H9 (cell line): ENCODE data around the gene TSPEAR. TPM values are rescaled to one million over a fixed set of nuclear protein-coding genes. Genes with fewer than 3 reads are reported as not detected.

Source experiments
- DNase-seq: peaks from one replicate; pipeline ENCODE4 v3.0.0-alpha.2; 2017
- H2AFZ ChIP-seq: one replicate; pipeline ENCODE4 v1.6.1; 2013; ENCODE audit warnings: mild to moderate bottlenecking, low read length, control low read depth, moderate library complexity
- H2AK5ac ChIP-seq: 2 replicates; pipeline ENCODE4 v1.6.1; 2013; ENCODE audit warnings: low read length, control low read depth, mixed read lengths; ENCODE audit not compliant: insufficient read length
- H2BK120ac ChIP-seq: one replicate; pipeline ENCODE4 v1.6.1; 2013; ENCODE audit warnings: low read depth, mild to moderate bottlenecking, low read length, control low read depth, inconsistent platforms; ENCODE audit not compliant: poor library complexity, severe bottlenecking
- H2BK12ac ChIP-seq: 2 replicates; pipeline ENCODE4 v1.6.1; 2013; ENCODE audit warnings: low read length, control low read depth, mixed read lengths, low read depth; ENCODE audit not compliant: insufficient read length
- H2BK15ac ChIP-seq: 2 replicates; pipeline ENCODE4 v1.6.1; 2013; ENCODE audit warnings: low read depth, low read length, control low read depth
- H2BK20ac ChIP-seq: one replicate; pipeline ENCODE4 v1.6.1; 2013; ENCODE audit warnings: low read depth, mild to moderate bottlenecking, low read length, control low read depth, inconsistent platforms; ENCODE audit not compliant: poor library complexity, severe bottlenecking
- H2BK5ac ChIP-seq: 2 replicates; pipeline ENCODE4 v1.6.1; 2013; ENCODE audit warnings: low read length, control low read depth, mixed read lengths; ENCODE audit not compliant: insufficient read length
- H3K14ac ChIP-seq: 2 replicates; pipeline ENCODE4 v1.6.1; 2013; ENCODE audit warnings: low read length, control low read depth; ENCODE audit not compliant: insufficient read depth
- H3K18ac ChIP-seq: 2 replicates; pipeline ENCODE4 v1.6.1; 2013; ENCODE audit warnings: low read depth, mild to moderate bottlenecking, mixed read lengths, low read length, control low read depth; ENCODE audit not compliant: insufficient read length
- H3K23ac ChIP-seq: 2 replicates; pipeline ENCODE4 v1.6.1; 2013; ENCODE audit warnings: low read length, control low read depth, mixed read lengths, low read depth; ENCODE audit not compliant: insufficient read length
- H3K23me2 ChIP-seq: 2 replicates; pipeline ENCODE4 v1.6.1; 2013; ENCODE audit warnings: low read depth, mild to moderate bottlenecking, mixed read lengths, low read length, control low read depth; ENCODE audit not compliant: insufficient read length, poor library complexity, severe bottlenecking
- H3K27ac ChIP-seq: 2 replicates; pipeline ENCODE4 v1.5.1; 2013; ENCODE audit warnings: low read length, control low read depth, mixed read lengths, low read depth; ENCODE audit not compliant: insufficient read length
- H3K27me3 ChIP-seq: 2 replicates; pipeline ENCODE4 v1.6.1; 2013; ENCODE audit warnings: low read length, control low read depth, inconsistent platforms; ENCODE audit not compliant: insufficient read depth
- H3K4ac ChIP-seq: 2 replicates; pipeline ENCODE4 v1.6.1; 2013; ENCODE audit warnings: low read depth, mild to moderate bottlenecking, control low read depth, inconsistent platforms, low read length, moderate library complexity
- H3K4me1 ChIP-seq: 2 replicates; pipeline ENCODE4 v1.6.1; 2013; ENCODE audit warnings: low read length, control low read depth, inconsistent platforms; ENCODE audit not compliant: insufficient read depth
- H3K4me2 ChIP-seq: 2 replicates; pipeline ENCODE4 v1.6.1; 2013; ENCODE audit warnings: low read length, control low read depth, mixed read lengths; ENCODE audit not compliant: insufficient read length, insufficient read depth
- H3K56ac ChIP-seq: 2 replicates; pipeline ENCODE4 v1.6.1; 2013; ENCODE audit warnings: low read depth, mild to moderate bottlenecking, mixed read lengths, low read length, control low read depth; ENCODE audit not compliant: insufficient read length
- H3K79me1 ChIP-seq: 2 replicates; pipeline ENCODE4 v1.6.1; 2013; ENCODE audit warnings: low read depth, mild to moderate bottlenecking, moderate library complexity, low read length, control low read depth, inconsistent platforms; ENCODE audit not compliant: insufficient read depth, poor library complexity, severe bottlenecking
- H3K79me2 ChIP-seq: 2 replicates; pipeline ENCODE4 v1.6.1; 2013; ENCODE audit warnings: low read length, control low read depth, inconsistent platforms; ENCODE audit not compliant: insufficient read depth
- H3K9ac ChIP-seq: 2 replicates; pipeline ENCODE4 v1.6.1; 2013; ENCODE audit warnings: low read length, control low read depth, mixed read lengths; ENCODE audit not compliant: insufficient read length; ENCODE audit errors: extremely low read depth
- H3K9me3 ChIP-seq: one replicate; pipeline ENCODE4 v1.6.1; 2013; ENCODE audit warnings: low read depth, low read length, inconsistent platforms; ENCODE audit not compliant: control insufficient read depth
- H3T11ph ChIP-seq: one replicate; pipeline ENCODE4 v1.6.1; 2013; ENCODE audit warnings: mild to moderate bottlenecking, low read length, control low read depth, inconsistent platforms
- H4K20me1 ChIP-seq: one replicate; pipeline ENCODE4 v1.6.1; 2013; ENCODE audit not compliant: control insufficient read depth, insufficient read length, insufficient read depth
- H4K5ac ChIP-seq: 2 replicates; pipeline ENCODE4 v1.6.1; 2013; ENCODE audit warnings: low read depth, mild to moderate bottlenecking, mixed read lengths, low read length, control low read depth; ENCODE audit not compliant: insufficient read length
- H4K8ac ChIP-seq: replicated peaks from 2 replicates; pipeline ENCODE4 v1.6.1; 2013; ENCODE audit warnings: low read length, control low read depth, mixed read lengths, low read depth; ENCODE audit not compliant: insufficient read length
- H4K91ac ChIP-seq: 2 replicates; pipeline ENCODE4 v1.6.1; 2013; ENCODE audit warnings: low read depth, mild to moderate bottlenecking, moderate library complexity, mixed read lengths, low read length, control low read depth; ENCODE audit not compliant: insufficient read length
- H3K27ac Mint-ChIP-seq, 3 experiments: 2 replicates in 2 of 3; 3 replicates in 1 of 3; pipeline ENCODE4 v1.8.0; 2020 to 2021; ENCODE audit warnings: mixed read lengths in 3 of 3, mild to moderate bottlenecking in 1 of 3, moderate library complexity in 1 of 3
- H3K27me3 Mint-ChIP-seq: 2 replicates; pipeline ENCODE4 v1.8.0; 2021; ENCODE audit warnings: low read depth, mild to moderate bottlenecking, moderate library complexity, mixed read lengths
- H3K36me3 Mint-ChIP-seq, 3 experiments: 2 replicates in 2 of 3; 3 replicates in 1 of 3; pipeline ENCODE4 v1.8.0; 2020 to 2021; ENCODE audit warnings: low read depth in 3 of 3, mixed read lengths in 3 of 3; ENCODE audit not compliant: insufficient read depth in 1 of 3
- H3K4me1 Mint-ChIP-seq, 2 experiments: 2 replicates each; pipeline ENCODE4 v1.8.0; 2020; ENCODE audit warnings: mixed read lengths in 2 of 2
- H3K4me3 Mint-ChIP-seq, 2 experiments: 2 replicates in 1 of 2; 3 replicates in 1 of 2; pipeline ENCODE4 v1.8.0; 2020 to 2021; ENCODE audit warnings: mild to moderate bottlenecking in 2 of 2, mixed read lengths in 2 of 2, moderate library complexity in 1 of 2
- H3K9me3 Mint-ChIP-seq, 2 experiments: 2 replicates in 1 of 2; 3 replicates in 1 of 2; pipeline ENCODE4 v1.8.0; 2020; ENCODE audit warnings: mild to moderate bottlenecking in 2 of 2, mixed read lengths in 2 of 2, moderate library complexity in 1 of 2
- CTCF ChIP-seq: fragments of 200-600 bp; sonication (generic); conservative IDR thresholded peaks from 3 replicates; pipeline ENCODE4 v1.8.0; 2021; ENCODE audit warnings: antibody characterized with exemption, mild to moderate bottlenecking
- WGBS: extraction: QIAGEN DNeasy Blood & Tissue Kit; methylation state at CpG from one replicate; pipeline ENCODE4 v1.1.7; 2013; ENCODE audit warnings: missing lambda C conversion rate, low lambda C conversion rate, mixed read lengths; ENCODE audit not compliant: insufficient read length; ENCODE audit errors: extremely low coverage; 5-methylcytosine and 5-hydroxymethylcytosine counted together
- total RNA-seq: library from RNA; stranded (reverse); gene quantifications from 2 replicates; pipeline ENCODE4 v1.2.1, GENCODE V29; 2021

The TSPEAR gene
- total RNA-seq, 1 experiment from 2014 or later = 1.3 TPM

- H3K79me2 ChIP-seq = no peaks in the 10 kb centered on the region
- no peaks in the 10 kb centered on the region for H3K9me3 Mint-ChIP-seq
- no peak overlapping the region for H3K23ac ChIP-seq
- no peaks in the 10 kb centered on the region for H3K23me2 ChIP-seq
- no peak overlapping the region for H3K4ac ChIP-seq
- H3K4me1 Mint-ChIP-seq = peaks cover 24 to 27% of the 10 kb centered on the region in 2 experiments
- no peak overlapping the region for H2BK120ac ChIP-seq
- no peak overlapping the region for H4K91ac ChIP-seq
- H2AK5ac ChIP-seq = no peak overlapping the region
- H3K4me2 ChIP-seq = no peak overlapping the region
- peaks cover 4% of the 10 kb centered on the region; the same call in 1 of the 2 replicates for H3K4me1 ChIP-seq
- H3K36me3 Mint-ChIP-seq = peaks cover 0 to 7% (median 0%) of the 10 kb centered on the region in 3 experiments; a peak in 2 of 7 replicates
- H2BK20ac ChIP-seq = no peak overlapping the region
- no CpG with 5 or more reads among the region's 23 CpGs for WGBS
- H2BK15ac ChIP-seq = no peak overlapping the region
- H3T11ph ChIP-seq = no peak overlapping the region
- DNase-seq = no peak
- H2BK5ac ChIP-seq = no peak overlapping the region
- no peaks in the 10 kb centered on the region for H3K27me3 ChIP-seq
- H3K27me3 Mint-ChIP-seq = no peaks in the 10 kb centered on the region
- no peak overlapping the region for H3K18ac ChIP-seq
- no peak overlapping the region for H4K5ac ChIP-seq
- no peak overlapping the region for H2BK12ac ChIP-seq
- no peak overlapping the region for H4K8ac ChIP-seq
- no peak overlapping the region for H3K27ac Mint-ChIP-seq
- H3K9me3 ChIP-seq = no peaks in the 10 kb centered on the region
- no peak overlapping the region for H2AFZ ChIP-seq
- H3K56ac ChIP-seq = no peak overlapping the region
- TF ChIP-seq CTCF = no peak
- H3K14ac ChIP-seq = no peak overlapping the region
- no peak overlapping the region for H3K4me3 Mint-ChIP-seq
- no peaks in the 10 kb centered on the region for H3K79me1 ChIP-seq
- no peaks in the 10 kb centered on the region for H4K20me1 ChIP-seq
- H3K9ac ChIP-seq = no peak overlapping the region
- H3K27ac ChIP-seq = no peak overlapping the region
Observed at GRCh38 chr21:44499631-44500030, 211.7 kb downstream of the TSPEAR start.
